ENCODE measurements around the gene INPP4B.

The INPP4B gene

GRCh38 chr4:142181021-142181420 is 665.1 kb downstream of the INPP4B start:
- Histone ChIP-seq H3K27me3 (ENCODE audit: control insufficient read depth in 5 of 5, insufficient read depth in 4 of 5, low read length in 5 of 5) (no peaks in the 10 kb centered on the region), H3K27ac (ENCODE audit: low read depth, low read length) (no peak overlapping the region), H3K9ac (ENCODE audit: low read length in 5 of 5) (no peak overlapping the region), H3K4me1 (ENCODE audit: control insufficient read depth in 5 of 5, insufficient read depth in 5 of 5, low read length in 5 of 5) (no peaks in the 10 kb centered on the region), H3K36me3 (ENCODE audit: control insufficient read depth in 5 of 5, insufficient read depth in 5 of 5, low read length in 5 of 5) (peaks cover 0 to 2% (median 0%) of the 10 kb centered on the region in 5 donors), H3K9me3 (ENCODE audit: control insufficient read depth in 5 of 5, low read length in 5 of 5) (no peaks in the 10 kb centered on the region), H3K4me3 (ENCODE audit: low read depth in 1 of 5, low read length in 5 of 5) (no peak overlapping the region)

GRCh38 chr4:142169216-142169615 is 676.9 kb downstream of the INPP4B start:
- H3K4me1 ChIP-seq (ENCODE audit: control insufficient read depth in 5 of 5, insufficient read depth in 5 of 5, low read length in 5 of 5), result no peaks in the 10 kb centered on the region
- no peak overlapping the region for H3K27ac ChIP-seq (ENCODE audit: low read depth, low read length)
- H3K4me3 ChIP-seq (ENCODE audit: low read depth in 1 of 5, low read length in 5 of 5), result no peak overlapping the region
- H3K36me3 ChIP-seq (ENCODE audit: control insufficient read depth in 5 of 5, insufficient read depth in 5 of 5, low read length in 5 of 5), result no peaks in the 10 kb centered on the region
- H3K27me3 ChIP-seq (ENCODE audit: control insufficient read depth in 5 of 5, insufficient read depth in 4 of 5, low read length in 5 of 5), result no peaks in the 10 kb centered on the region
- H3K9me3 ChIP-seq (ENCODE audit: control insufficient read depth in 5 of 5, low read length in 5 of 5), result no peaks in the 10 kb centered on the region
- no peak overlapping the region for H3K9ac ChIP-seq (ENCODE audit: low read length in 5 of 5)

- H3K36me3 ChIP-seq (ENCODE audit: control insufficient read depth in 5 of 5, insufficient read depth in 5 of 5, low read length in 5 of 5), result no peaks in the 10 kb centered on the region
- no peaks in the 10 kb centered on the region for H3K4me1 ChIP-seq (ENCODE audit: control insufficient read depth in 5 of 5, insufficient read depth in 5 of 5, low read length in 5 of 5)
- H3K4me3 ChIP-seq (ENCODE audit: low read depth in 1 of 5, low read length in 5 of 5), result no peak overlapping the region
- H3K27me3 ChIP-seq (ENCODE audit: control insufficient read depth in 5 of 5, insufficient read depth in 4 of 5, low read length in 5 of 5), result no peaks in the 10 kb centered on the region
- H3K27ac ChIP-seq (ENCODE audit: low read depth, low read length), result no peak overlapping the region
- no peak overlapping the region for H3K9ac ChIP-seq (ENCODE audit: low read length in 5 of 5)
- no peaks in the 10 kb centered on the region for H3K9me3 ChIP-seq (ENCODE audit: control insufficient read depth in 5 of 5, low read length in 5 of 5)
Measured at GRCh38 chr4:142168181-142168580, 677.9 kb downstream of the INPP4B start.

GRCh38 chr4:142164767-142165500 is 681.2 kb downstream of the INPP4B start:
- Histone ChIP-seq H3K27me3 (ENCODE audit: control insufficient read depth in 5 of 5, insufficient read depth in 4 of 5, low read length in 5 of 5) (no peaks in the 10 kb centered on the region), H3K9me3 (ENCODE audit: control insufficient read depth in 5 of 5, low read length in 5 of 5) (no peaks in the 10 kb centered on the region), H3K36me3 (ENCODE audit: control insufficient read depth in 5 of 5, insufficient read depth in 5 of 5, low read length in 5 of 5) (no peaks in the 10 kb centered on the region), H3K4me1 (ENCODE audit: control insufficient read depth in 5 of 5, insufficient read depth in 5 of 5, low read length in 5 of 5) (no peaks in the 10 kb centered on the region), H3K27ac (ENCODE audit: low read depth, low read length) (no peak overlapping the region), H3K4me3 (ENCODE audit: low read depth in 1 of 5, low read length in 5 of 5) (no peak overlapping the region), H3K9ac (ENCODE audit: low read length in 5 of 5) (no peak overlapping the region)

- Histone ChIP-seq H3K9me3 (ENCODE audit: control insufficient read depth in 5 of 5, low read length in 5 of 5) (no peaks in the 10 kb centered on the region), H3K36me3 (ENCODE audit: control insufficient read depth in 5 of 5, insufficient read depth in 5 of 5, low read length in 5 of 5) (no peaks in the 10 kb centered on the region), H3K27ac (ENCODE audit: low read depth, low read length) (no peak overlapping the region), H3K4me1 (ENCODE audit: control insufficient read depth in 5 of 5, insufficient read depth in 5 of 5, low read length in 5 of 5) (no peaks in the 10 kb centered on the region), H3K4me3 (ENCODE audit: low read depth in 1 of 5, low read length in 5 of 5) (no peak overlapping the region), H3K9ac (ENCODE audit: low read length in 5 of 5) (no peak overlapping the region), H3K27me3 (ENCODE audit: control insufficient read depth in 5 of 5, insufficient read depth in 4 of 5, low read length in 5 of 5) (no peaks in the 10 kb centered on the region)
Measured at GRCh38 chr4:142161086-142161485, 685.0 kb downstream of the INPP4B start.

- Histone ChIP-seq H3K9me3 (ENCODE audit: control insufficient read depth in 5 of 5, low read length in 5 of 5) (no peaks in the 10 kb centered on the region), H3K4me1 (ENCODE audit: control insufficient read depth in 5 of 5, insufficient read depth in 5 of 5, low read length in 5 of 5) (no peaks in the 10 kb centered on the region), H3K4me3 (ENCODE audit: low read depth in 1 of 5, low read length in 5 of 5) (no peak overlapping the region), H3K36me3 (ENCODE audit: control insufficient read depth in 5 of 5, insufficient read depth in 5 of 5, low read length in 5 of 5) (no peaks in the 10 kb centered on the region), H3K9ac (ENCODE audit: low read length in 5 of 5) (no peak overlapping the region), H3K27ac (ENCODE audit: low read depth, low read length) (no peak overlapping the region), H3K27me3 (ENCODE audit: control insufficient read depth in 5 of 5, insufficient read depth in 4 of 5, low read length in 5 of 5) (no peaks in the 10 kb centered on the region)
Measured at GRCh38 chr4:142160509-142160908, 685.6 kb downstream of the INPP4B start.

- Histone ChIP-seq H3K36me3 (ENCODE audit: control insufficient read depth in 5 of 5, insufficient read depth in 5 of 5, low read length in 5 of 5) (no peaks in the 10 kb centered on the region), H3K27ac (ENCODE audit: low read depth, low read length) (no peak overlapping the region), H3K9ac (ENCODE audit: low read length in 5 of 5) (no peak overlapping the region), H3K9me3 (ENCODE audit: control insufficient read depth in 5 of 5, low read length in 5 of 5) (no peaks in the 10 kb centered on the region), H3K4me3 (ENCODE audit: low read depth in 1 of 5, low read length in 5 of 5) (no peak overlapping the region), H3K27me3 (ENCODE audit: control insufficient read depth in 5 of 5, insufficient read depth in 4 of 5, low read length in 5 of 5) (no peaks in the 10 kb centered on the region), H3K4me1 (ENCODE audit: control insufficient read depth in 5 of 5, insufficient read depth in 5 of 5, low read length in 5 of 5) (no peaks in the 10 kb centered on the region)
Measured at GRCh38 chr4:142158980-142159379, 687.1 kb downstream of the INPP4B start.

GRCh38 chr4:142156256-142156655 is 689.8 kb downstream of the INPP4B start:
- Histone ChIP-seq H3K4me3 (ENCODE audit: low read depth in 1 of 5, low read length in 5 of 5) (no peak overlapping the region), H3K4me1 (ENCODE audit: control insufficient read depth in 5 of 5, insufficient read depth in 5 of 5, low read length in 5 of 5) (no peaks in the 10 kb centered on the region), H3K27ac (ENCODE audit: low read depth, low read length) (no peak overlapping the region), H3K27me3 (ENCODE audit: control insufficient read depth in 5 of 5, insufficient read depth in 4 of 5, low read length in 5 of 5) (no peaks in the 10 kb centered on the region), H3K9me3 (ENCODE audit: control insufficient read depth in 5 of 5, low read length in 5 of 5) (no peaks in the 10 kb centered on the region), H3K9ac (ENCODE audit: low read length in 5 of 5) (no peak overlapping the region), H3K36me3 (ENCODE audit: control insufficient read depth in 5 of 5, insufficient read depth in 5 of 5, low read length in 5 of 5) (no peaks in the 10 kb centered on the region)

- Histone ChIP-seq H3K4me3 (ENCODE audit: low read depth in 1 of 5, low read length in 5 of 5) (no peak overlapping the region), H3K36me3 (ENCODE audit: control insufficient read depth in 5 of 5, insufficient read depth in 5 of 5, low read length in 5 of 5) (no peaks in the 10 kb centered on the region), H3K27me3 (ENCODE audit: control insufficient read depth in 5 of 5, insufficient read depth in 4 of 5, low read length in 5 of 5) (no peaks in the 10 kb centered on the region), H3K4me1 (ENCODE audit: control insufficient read depth in 5 of 5, insufficient read depth in 5 of 5, low read length in 5 of 5) (no peaks in the 10 kb centered on the region), H3K9ac (ENCODE audit: low read length in 5 of 5) (no peak overlapping the region), H3K27ac (ENCODE audit: low read depth, low read length) (no peak overlapping the region), H3K9me3 (ENCODE audit: control insufficient read depth in 5 of 5, low read length in 5 of 5) (no peaks in the 10 kb centered on the region)
Measured at GRCh38 chr4:142155347-142155746, 690.8 kb downstream of the INPP4B start.

- Histone ChIP-seq H3K27ac (ENCODE audit: low read depth, low read length) (no peak overlapping the region), H3K9ac (ENCODE audit: low read length in 5 of 5) (no peak overlapping the region)
Measured at GRCh38 chr4:142150483-142150882, 695.6 kb downstream of the INPP4B start.

More at GRCh38 chr4:142150483-142150882, 695.6 kb downstream of the INPP4B start:
- Histone ChIP-seq H3K36me3 (ENCODE audit: control insufficient read depth in 5 of 5, insufficient read depth in 5 of 5, low read length in 5 of 5) (no peaks in the 10 kb centered on the region), H3K4me3 (ENCODE audit: low read depth in 1 of 5, low read length in 5 of 5) (no peak overlapping the region), H3K9me3 (ENCODE audit: control insufficient read depth in 5 of 5, low read length in 5 of 5) (no peaks in the 10 kb centered on the region), H3K27me3 (ENCODE audit: control insufficient read depth in 5 of 5, insufficient read depth in 4 of 5, low read length in 5 of 5) (no peaks in the 10 kb centered on the region), H3K4me1 (ENCODE audit: control insufficient read depth in 5 of 5, insufficient read depth in 5 of 5, low read length in 5 of 5) (no peaks in the 10 kb centered on the region)

Data from subcutaneous abdominal adipose tissue (tissue), 5 donors.